Type B pancreatic cell (in vitro differentiated cells): Measurements from ENCODE around the gene SRRM2. TPM values are rescaled to one million over a fixed set of nuclear protein-coding genes. Genes with fewer than 3 reads are reported as not detected.

Source experiments
- DNase-seq: peaks from one replicate; pipeline ENCODE4 v3.0.0; 2021; ENCODE audit warnings: mixed read lengths; ENCODE audit not compliant: unreplicated experiment; ENCODE audit errors: extremely low spot score
- H3K27ac Mint-ChIP-seq: 2 replicates; pipeline ENCODE4 v1.8.0; 2021; ENCODE audit warnings: mild to moderate bottlenecking, mixed read lengths
- H3K27me3 Mint-ChIP-seq: 2 replicates; pipeline ENCODE4 v1.8.0; 2021; ENCODE audit warnings: mixed read lengths
- H3K36me3 Mint-ChIP-seq: 2 replicates; pipeline ENCODE4 v1.8.0; 2021; ENCODE audit warnings: mixed read lengths
- H3K4me1 Mint-ChIP-seq: one replicate; pipeline ENCODE4 v1.8.0; 2021; ENCODE audit warnings: mixed read lengths; ENCODE audit not compliant: unreplicated experiment
- H3K4me3 Mint-ChIP-seq: 2 replicates; pipeline ENCODE4 v1.8.0; 2021; ENCODE audit warnings: mild to moderate bottlenecking, mixed read lengths
- H3K9me3 Mint-ChIP-seq: 2 replicates; pipeline ENCODE4 v1.8.0; 2021; ENCODE audit warnings: mixed read lengths
- CTCF ChIP-seq: fragments of 200-600 bp; sonication (generic); conservative IDR thresholded peaks from 2 replicates; pipeline ENCODE4 v1.5.0; 2021; ENCODE audit warnings: antibody characterized with exemption, mild to moderate bottlenecking
- total RNA-seq: library from RNA; stranded (reverse); gene quantifications from 2 replicates; pipeline ENCODE4 v1.2.1, GENCODE V29; 2021; ENCODE audit warnings: low replicate concordance

Gene SRRM2
- total RNA-seq, 1 donor from 2014 or later: 749 TPM

GRCh38 chr16:2775765-2776499 lies 23.5 kb downstream of the SRRM2 start:
- TF ChIP-seq CTCF: no peak
- peak overlapping the region; percentile 96 for H3K27ac Mint-ChIP-seq
- H3K27me3 Mint-ChIP-seq: peaks cover 3% of the 10 kb centered on the region
- peak overlapping the region; percentile 97 for H3K4me3 Mint-ChIP-seq
- DNase-seq: no peak
- H3K9me3 Mint-ChIP-seq: no peaks in the 10 kb centered on the region
- peaks cover 10% of the 10 kb centered on the region for H3K36me3 Mint-ChIP-seq
- peaks cover 19% of the 10 kb centered on the region for H3K4me1 Mint-ChIP-seq

GRCh38 chr16:2776500-2777139 lies 24.2 kb downstream of the SRRM2 start:
- Mint-ChIP-seq H3K4me3 (peak overlapping the region; percentile 97), H3K4me1 (peaks cover 19% of the 10 kb centered on the region), H3K9me3 (no peaks in the 10 kb centered on the region), H3K27me3 (peaks cover 3% of the 10 kb centered on the region), H3K27ac (peak overlapping the region; percentile 96), H3K36me3 (peaks cover 10% of the 10 kb centered on the region)
- no peak for TF ChIP-seq CTCF
- DNase-seq: no peak

GRCh38 chr16:2777231-2777902 lies 24.9 kb downstream of the SRRM2 start, which contains the start of gene ELOB:
ELOB (minus strand) TSS chr16:2777280; CDS start chr16:2777239, 41 bp downstream.
- Mint-ChIP-seq H3K36me3 (peaks cover 10% of the 10 kb centered on the region), H3K27me3 (peaks cover 3% of the 10 kb centered on the region), H3K4me3 (peak within 1 kb of the TSS; percentile 97), H3K27ac (peak within 1 kb of the TSS; percentile 99), H3K9me3 (no peaks in the 10 kb centered on the region), H3K4me1 (peaks cover 19% of the 10 kb centered on the region)
- peak; percentile 93 for DNase-seq
- TF ChIP-seq CTCF: no peak

GRCh38 chr16:2777903-2778629 lies 25.6 kb downstream of the SRRM2 start:
- Mint-ChIP-seq H3K27me3 (peaks cover 3% of the 10 kb centered on the region), H3K9me3 (no peaks in the 10 kb centered on the region), H3K27ac (peak overlapping the region; percentile 99), H3K4me1 (peaks cover 19% of the 10 kb centered on the region), H3K4me3 (peak overlapping the region; percentile 95), H3K36me3 (peaks cover 5% of the 10 kb centered on the region)
- no peak for TF ChIP-seq CTCF
- DNase-seq: no peak

GRCh38 chr16:2778630-2778958 lies 26.2 kb downstream of the SRRM2 start:
- TF ChIP-seq CTCF: no peak
- Mint-ChIP-seq H3K4me3 (peak overlapping the region; percentile 95), H3K9me3 (no peaks in the 10 kb centered on the region)

More at GRCh38 chr16:2778630-2778958, 26.2 kb downstream of the SRRM2 start:
- no peak for DNase-seq
- peaks cover 3% of the 10 kb centered on the region for H3K27me3 Mint-ChIP-seq
- H3K27ac Mint-ChIP-seq: peak overlapping the region; percentile 99
- H3K4me1 Mint-ChIP-seq: peaks cover 19% of the 10 kb centered on the region
- peaks cover 4% of the 10 kb centered on the region for H3K36me3 Mint-ChIP-seq
